Subcutaneous adipose tissue (tissue), 4 donors: ENCODE data around the gene TMEM182. TPM values are rescaled to one million over a fixed set of nuclear protein-coding genes. Genes with fewer than 3 reads are reported as not detected.

ENCODE experiments used
- CTCF ChIP-seq: fragments of 450-650 bp; IDR thresholded peaks from one replicate; pipeline ENCODE4 v1.5.1; 2016; ENCODE audit warnings: low read depth, mild to moderate bottlenecking, control low read depth, antibody characterized with exemption, moderate library complexity
- total RNA-seq, 4 donors: library from RNA; depleted of rRNA; stranded (reverse); fragments of >200 nt; gene quantifications; one replicate each; pipeline ENCODE4 v1.1.0, GENCODE V29; 2016

TMEM182 gene
- total RNA-seq, 4 donors from 2014 or later: 1.7 to 2.2 (median 1.8) TPM

GRCh38 chr2:102801858-102802699 lies 40.2 kb downstream of the TMEM182 start:
- TF ChIP-seq CTCF: no peak

- no peak for TF ChIP-seq CTCF
Measured at GRCh38 chr2:102803041-102803896, 41.4 kb downstream of the TMEM182 start.

GRCh38 chr2:102803897-102804217 lies 42.0 kb downstream of the TMEM182 start:
- TF ChIP-seq CTCF: no peak

GRCh38 chr2:102806250-102806837 lies 44.5 kb downstream of the TMEM182 start:
- TF ChIP-seq CTCF: no peak

- no peak for TF ChIP-seq CTCF
Measured at GRCh38 chr2:102809291-102810189, 47.7 kb downstream of the TMEM182 start.

- no peak for TF ChIP-seq CTCF
Measured at GRCh38 chr2:102815285-102815684, 53.5 kb downstream of the TMEM182 start.
